ENCODE data around the gene CAV1.
"Not testable (repeated sequence)": the region's sequence is repeated elsewhere in the genome, so short reads cannot be mapped to it uniquely, and the experiment has no call there.

Gene CAV1

GRCh38 chr7:116583653-116584052, 58.8 kb downstream of the CAV1 start:
- Mint-ChIP-seq H3K4me3 (no peak overlapping the region), H3K9me3 (no peaks in the 10 kb centered on the region), H3K27ac (no peak overlapping the region), H3K27me3 (no peaks in the 10 kb centered on the region), H3K36me3 (ENCODE audit: low read depth) (no peaks in the 10 kb centered on the region), H3K4me1 (ENCODE audit: low read depth) (peaks cover 29% of the 10 kb centered on the region)
- no peak for DNase-seq

- no peaks in the 10 kb centered on the region for H3K9me3 Mint-ChIP-seq
- no peak overlapping the region for H3K4me3 Mint-ChIP-seq
- no peak overlapping the region for H3K27ac Mint-ChIP-seq
- no peaks in the 10 kb centered on the region for H3K27me3 Mint-ChIP-seq
- DNase-seq, result no peak
- no peaks in the 10 kb centered on the region for H3K36me3 Mint-ChIP-seq (ENCODE audit: low read depth)
- H3K4me1 Mint-ChIP-seq (ENCODE audit: low read depth), result peaks cover 33% of the 10 kb centered on the region
Observed at GRCh38 chr7:116584721-116585120, 59.9 kb downstream of the CAV1 start.

- no peaks in the 10 kb centered on the region for H3K9me3 Mint-ChIP-seq
- H3K27ac Mint-ChIP-seq, result no peak overlapping the region
- DNase-seq, result no peak
- H3K4me1 Mint-ChIP-seq (ENCODE audit: low read depth), result peaks cover 33% of the 10 kb centered on the region
- H3K4me3 Mint-ChIP-seq, result no peak overlapping the region
- peaks cover 3% of the 10 kb centered on the region for H3K27me3 Mint-ChIP-seq
- no peaks in the 10 kb centered on the region for H3K36me3 Mint-ChIP-seq (ENCODE audit: low read depth)
Observed at GRCh38 chr7:116585392-116585791, 60.6 kb downstream of the CAV1 start.

- Mint-ChIP-seq H3K9me3 (no peaks in the 10 kb centered on the region), H3K4me1 (ENCODE audit: low read depth) (peaks cover 33% of the 10 kb centered on the region), H3K4me3 (no peak overlapping the region), H3K27ac (no peak overlapping the region), H3K27me3 (peaks cover 3% of the 10 kb centered on the region), H3K36me3 (ENCODE audit: low read depth) (no peaks in the 10 kb centered on the region)
- DNase-seq, result no peak
Observed at GRCh38 chr7:116585967-116586366, 61.1 kb downstream of the CAV1 start.

- H3K9me3 Mint-ChIP-seq; H3K27ac Mint-ChIP-seq; H3K36me3 Mint-ChIP-seq (ENCODE audit: low read depth); DNase-seq; H3K4me3 Mint-ChIP-seq; H3K27me3 Mint-ChIP-seq: not testable (repeated sequence)
- peaks cover 36% of the 10 kb centered on the region for H3K4me1 Mint-ChIP-seq (ENCODE audit: low read depth)
Observed at GRCh38 chr7:116587200-116587599, 62.4 kb downstream of the CAV1 start.

- H3K4me3 Mint-ChIP-seq, result no peak overlapping the region
- H3K4me1 Mint-ChIP-seq (ENCODE audit: low read depth), result peaks cover 34% of the 10 kb centered on the region
- H3K27ac Mint-ChIP-seq, result peak overlapping the region; percentile 63
- H3K36me3 Mint-ChIP-seq (ENCODE audit: low read depth), result no peaks in the 10 kb centered on the region
- no peaks in the 10 kb centered on the region for H3K9me3 Mint-ChIP-seq
- peaks cover 20% of the 10 kb centered on the region for H3K27me3 Mint-ChIP-seq
- DNase-seq, result no peak
Observed at GRCh38 chr7:116588225-116588624, 63.4 kb downstream of the CAV1 start.

- Mint-ChIP-seq H3K4me1 (ENCODE audit: low read depth) (peaks cover 27% of the 10 kb centered on the region), H3K27me3 (peaks cover 24% of the 10 kb centered on the region), H3K36me3 (ENCODE audit: low read depth) (no peaks in the 10 kb centered on the region), H3K9me3 (no peaks in the 10 kb centered on the region), H3K4me3 (no peak overlapping the region), H3K27ac (peak overlapping the region; percentile 63)
- DNase-seq, result no peak
Observed at GRCh38 chr7:116588641-116589594, 64.1 kb downstream of the CAV1 start.

GRCh38 chr7:116591202-116592040, 66.6 kb downstream of the CAV1 start:
- peaks cover 23% of the 10 kb centered on the region for H3K4me1 Mint-ChIP-seq (ENCODE audit: low read depth)
- H3K4me3 Mint-ChIP-seq, result no peak overlapping the region
- no peaks in the 10 kb centered on the region for H3K36me3 Mint-ChIP-seq (ENCODE audit: low read depth)
- H3K27ac Mint-ChIP-seq, result no peak overlapping the region
- DNase-seq, result no peak
- peaks cover 40% of the 10 kb centered on the region for H3K27me3 Mint-ChIP-seq
- no peaks in the 10 kb centered on the region for H3K9me3 Mint-ChIP-seq

- H3K9me3 Mint-ChIP-seq, result no peaks in the 10 kb centered on the region
- H3K4me1 Mint-ChIP-seq (ENCODE audit: low read depth), result peaks cover 23% of the 10 kb centered on the region
- H3K4me3 Mint-ChIP-seq, result no peak overlapping the region
- peaks cover 43% of the 10 kb centered on the region for H3K27me3 Mint-ChIP-seq
- H3K36me3 Mint-ChIP-seq (ENCODE audit: low read depth), result no peaks in the 10 kb centered on the region
- no peak for DNase-seq
- no peak overlapping the region for H3K27ac Mint-ChIP-seq
Observed at GRCh38 chr7:116592041-116592355, 67.2 kb downstream of the CAV1 start.

GRCh38 chr7:116592445-116592844, 67.6 kb downstream of the CAV1 start:
- Mint-ChIP-seq H3K9me3 (no peaks in the 10 kb centered on the region), H3K4me3 (no peak overlapping the region), H3K36me3 (ENCODE audit: low read depth) (no peaks in the 10 kb centered on the region), H3K27me3 (peaks cover 43% of the 10 kb centered on the region), H3K27ac (no peak overlapping the region), H3K4me1 (ENCODE audit: low read depth) (peaks cover 23% of the 10 kb centered on the region)
- no peak for DNase-seq

- H3K27ac Mint-ChIP-seq, result no peak overlapping the region
- H3K36me3 Mint-ChIP-seq (ENCODE audit: low read depth), result no peaks in the 10 kb centered on the region
- no peak overlapping the region for H3K4me3 Mint-ChIP-seq
- peaks cover 52% of the 10 kb centered on the region for H3K27me3 Mint-ChIP-seq
- peaks cover 15% of the 10 kb centered on the region for H3K4me1 Mint-ChIP-seq (ENCODE audit: low read depth)
- DNase-seq, result no peak
- H3K9me3 Mint-ChIP-seq, result no peaks in the 10 kb centered on the region
Observed at GRCh38 chr7:116593359-116594075, 68.7 kb downstream of the CAV1 start.

- peaks cover 56% of the 10 kb centered on the region for H3K27me3 Mint-ChIP-seq
- no peaks in the 10 kb centered on the region for H3K36me3 Mint-ChIP-seq (ENCODE audit: low read depth)
- DNase-seq, result no peak
- H3K4me1 Mint-ChIP-seq (ENCODE audit: low read depth), result peaks cover 10% of the 10 kb centered on the region
- H3K4me3 Mint-ChIP-seq, result no peak overlapping the region
- H3K9me3 Mint-ChIP-seq, result no peaks in the 10 kb centered on the region
- no peak overlapping the region for H3K27ac Mint-ChIP-seq
Observed at GRCh38 chr7:116595063-116595462, 70.2 kb downstream of the CAV1 start.

GRCh38 chr7:116597384-116597783, 72.5 kb downstream of the CAV1 start:
- peaks cover 49% of the 10 kb centered on the region for H3K27me3 Mint-ChIP-seq
- H3K4me3 Mint-ChIP-seq, result no peak overlapping the region
- no peak for DNase-seq
- H3K27ac Mint-ChIP-seq, result no peak overlapping the region
- no peaks in the 10 kb centered on the region for H3K9me3 Mint-ChIP-seq
- H3K4me1 Mint-ChIP-seq (ENCODE audit: low read depth), result peaks cover 17% of the 10 kb centered on the region
- H3K36me3 Mint-ChIP-seq (ENCODE audit: low read depth), result no peaks in the 10 kb centered on the region

- DNase-seq, result no peak
- Mint-ChIP-seq H3K4me1 (ENCODE audit: low read depth) (peaks cover 12% of the 10 kb centered on the region), H3K27ac (no peak overlapping the region), H3K36me3 (ENCODE audit: low read depth) (no peaks in the 10 kb centered on the region), H3K27me3 (peaks cover 40% of the 10 kb centered on the region), H3K9me3 (no peaks in the 10 kb centered on the region), H3K4me3 (no peak overlapping the region)
Observed at GRCh38 chr7:116598278-116598677, 73.4 kb downstream of the CAV1 start.
